Panc1 (cell line): Measurements from ENCODE around the gene HOTAIR.

Source experiments
- POLR2AphosphoS5 ChIP-seq: IDR thresholded peaks from 2 replicates; pipeline ENCODE4 v1.6.1; 2012; ENCODE audit warnings: mild to moderate bottlenecking, low read depth, low read length, moderate library complexity
- TF ChIP-seq, protein P1 (sequence below): fragments of 450-650 bp; IDR thresholded peaks from 2 replicates; pipeline ENCODE4 v1.5.1; 2017; ENCODE audit warnings: mild to moderate bottlenecking
- TF ChIP-seq, protein P2 (sequence below), 2 experiments: IDR thresholded peaks; 2 replicates each; pipeline ENCODE4 v1.6.1; 2011 to 2012; ENCODE audit warnings: low read depth in 2 of 2, control low read depth in 1 of 2, low read length in 1 of 2, mild to moderate bottlenecking in 1 of 2, moderate library complexity in 1 of 2; ENCODE audit not compliant: insufficient read depth in 1 of 2

GRCh38 chr12:53983950-53984572 is 9.3 kb upstream of the HOTAIR start:
- TF ChIP-seq, protein P1, sequence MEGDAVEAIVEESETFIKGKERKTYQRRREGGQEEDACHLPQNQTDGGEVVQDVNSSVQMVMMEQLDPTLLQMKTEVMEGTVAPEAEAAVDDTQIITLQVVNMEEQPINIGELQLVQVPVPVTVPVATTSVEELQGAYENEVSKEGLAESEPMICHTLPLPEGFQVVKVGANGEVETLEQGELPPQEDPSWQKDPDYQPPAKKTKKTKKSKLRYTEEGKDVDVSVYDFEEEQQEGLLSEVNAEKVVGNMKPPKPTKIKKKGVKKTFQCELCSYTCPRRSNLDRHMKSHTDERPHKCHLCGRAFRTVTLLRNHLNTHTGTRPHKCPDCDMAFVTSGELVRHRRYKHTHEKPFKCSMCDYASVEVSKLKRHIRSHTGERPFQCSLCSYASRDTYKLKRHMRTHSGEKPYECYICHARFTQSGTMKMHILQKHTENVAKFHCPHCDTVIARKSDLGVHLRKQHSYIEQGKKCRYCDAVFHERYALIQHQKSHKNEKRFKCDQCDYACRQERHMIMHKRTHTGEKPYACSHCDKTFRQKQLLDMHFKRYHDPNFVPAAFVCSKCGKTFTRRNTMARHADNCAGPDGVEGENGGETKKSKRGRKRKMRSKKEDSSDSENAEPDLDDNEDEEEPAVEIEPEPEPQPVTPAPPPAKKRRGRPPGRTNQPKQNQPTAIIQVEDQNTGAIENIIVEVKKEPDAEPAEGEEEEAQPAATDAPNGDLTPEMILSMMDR = no peak
- TF ChIP-seq, protein P2, sequence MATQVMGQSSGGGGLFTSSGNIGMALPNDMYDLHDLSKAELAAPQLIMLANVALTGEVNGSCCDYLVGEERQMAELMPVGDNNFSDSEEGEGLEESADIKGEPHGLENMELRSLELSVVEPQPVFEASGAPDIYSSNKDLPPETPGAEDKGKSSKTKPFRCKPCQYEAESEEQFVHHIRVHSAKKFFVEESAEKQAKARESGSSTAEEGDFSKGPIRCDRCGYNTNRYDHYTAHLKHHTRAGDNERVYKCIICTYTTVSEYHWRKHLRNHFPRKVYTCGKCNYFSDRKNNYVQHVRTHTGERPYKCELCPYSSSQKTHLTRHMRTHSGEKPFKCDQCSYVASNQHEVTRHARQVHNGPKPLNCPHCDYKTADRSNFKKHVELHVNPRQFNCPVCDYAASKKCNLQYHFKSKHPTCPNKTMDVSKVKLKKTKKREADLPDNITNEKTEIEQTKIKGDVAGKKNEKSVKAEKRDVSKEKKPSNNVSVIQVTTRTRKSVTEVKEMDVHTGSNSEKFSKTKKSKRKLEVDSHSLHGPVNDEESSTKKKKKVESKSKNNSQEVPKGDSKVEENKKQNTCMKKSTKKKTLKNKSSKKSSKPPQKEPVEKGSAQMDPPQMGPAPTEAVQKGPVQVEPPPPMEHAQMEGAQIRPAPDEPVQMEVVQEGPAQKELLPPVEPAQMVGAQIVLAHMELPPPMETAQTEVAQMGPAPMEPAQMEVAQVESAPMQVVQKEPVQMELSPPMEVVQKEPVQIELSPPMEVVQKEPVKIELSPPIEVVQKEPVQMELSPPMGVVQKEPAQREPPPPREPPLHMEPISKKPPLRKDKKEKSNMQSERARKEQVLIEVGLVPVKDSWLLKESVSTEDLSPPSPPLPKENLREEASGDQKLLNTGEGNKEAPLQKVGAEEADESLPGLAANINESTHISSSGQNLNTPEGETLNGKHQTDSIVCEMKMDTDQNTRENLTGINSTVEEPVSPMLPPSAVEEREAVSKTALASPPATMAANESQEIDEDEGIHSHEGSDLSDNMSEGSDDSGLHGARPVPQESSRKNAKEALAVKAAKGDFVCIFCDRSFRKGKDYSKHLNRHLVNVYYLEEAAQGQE (IDR thresholded peaks at IDR 0.05; ENCODE audit: insufficient read depth in 1 of 2, low read depth in 2 of 2, low read length in 1 of 2) = no peak
- TF ChIP-seq POLR2AphosphoS5 = peak; percentile 29; the same call in 1 of the 2 replicates
